GM19467 (cell line): ENCODE data around the gene TBCD.
"Not testable (repeated sequence)": the region's sequence is repeated elsewhere in the genome, so short reads cannot be mapped to it uniquely, and the experiment has no call there.

Source experiments
- ATAC-seq: cut with Tn5 transposase; IDR thresholded peaks from one replicate; pipeline ENCODE4 v1.9.1; 2021; ENCODE audit warnings: mild to moderate bottlenecking, moderate library complexity; ENCODE audit not compliant: unreplicated experiment

The TBCD gene

DNA sequence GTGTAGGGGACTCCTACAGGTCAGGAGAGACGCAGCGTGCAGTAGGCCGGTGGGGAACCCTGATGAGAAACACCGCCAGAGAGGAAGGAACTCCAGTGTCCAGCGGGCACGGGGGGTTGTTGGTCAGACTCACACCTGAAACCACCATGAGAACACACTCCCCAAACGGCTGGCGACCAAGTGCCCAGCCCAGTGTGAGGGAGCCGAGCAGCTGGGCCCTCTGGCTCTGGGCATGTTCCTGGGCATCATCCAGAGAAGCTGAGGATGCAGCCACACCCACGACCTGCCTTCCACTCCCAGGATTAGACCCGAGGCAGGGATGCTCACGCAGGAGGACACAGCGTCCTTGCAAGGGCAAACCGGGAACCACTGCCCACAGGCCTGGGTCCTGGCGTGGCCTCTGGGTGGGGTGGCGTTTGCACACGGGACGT lies 196.2 kb downstream of the TBCD start:
- ATAC-seq = no peak

DNA sequence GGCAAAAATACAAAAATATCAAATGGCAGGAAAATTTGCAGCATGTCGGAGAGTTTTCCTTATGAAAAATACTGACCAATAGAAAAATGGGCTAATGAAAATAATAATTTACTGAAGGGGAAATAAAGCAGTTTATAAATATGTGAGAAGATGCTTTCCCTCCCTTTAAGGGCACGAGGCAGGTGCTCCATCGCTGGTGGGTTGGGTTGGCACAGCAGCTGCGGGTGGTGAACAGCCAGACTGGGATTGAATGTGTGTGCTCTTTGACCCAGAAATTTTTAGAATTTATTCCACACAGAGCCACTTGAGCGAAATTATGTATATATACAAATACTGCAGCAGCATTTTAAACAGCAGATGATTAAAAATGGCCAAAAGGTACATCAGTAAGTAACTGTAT lies 197.1 kb downstream of the TBCD start:
- no peak for ATAC-seq

DNA sequence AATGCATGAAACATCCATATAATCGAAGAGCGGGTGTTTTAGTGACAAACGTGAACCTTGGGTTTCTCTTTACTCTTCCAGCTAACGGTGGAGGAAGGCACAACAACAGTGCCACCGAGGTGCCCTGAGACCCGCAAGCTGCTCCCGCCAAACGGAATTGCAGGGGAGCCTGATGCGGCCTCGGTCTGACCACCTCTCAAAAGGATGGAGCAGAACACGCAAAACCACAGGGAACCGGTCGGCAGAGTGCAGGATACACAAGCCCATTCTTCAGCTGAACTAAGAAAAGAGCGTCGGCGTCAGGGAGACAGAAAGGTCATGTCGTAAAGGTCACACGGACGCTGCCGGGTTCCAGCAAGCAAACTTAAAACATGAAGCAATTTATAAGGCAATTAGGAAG lies 197.5 kb downstream of the TBCD start:
- no peak for ATAC-seq

DNA sequence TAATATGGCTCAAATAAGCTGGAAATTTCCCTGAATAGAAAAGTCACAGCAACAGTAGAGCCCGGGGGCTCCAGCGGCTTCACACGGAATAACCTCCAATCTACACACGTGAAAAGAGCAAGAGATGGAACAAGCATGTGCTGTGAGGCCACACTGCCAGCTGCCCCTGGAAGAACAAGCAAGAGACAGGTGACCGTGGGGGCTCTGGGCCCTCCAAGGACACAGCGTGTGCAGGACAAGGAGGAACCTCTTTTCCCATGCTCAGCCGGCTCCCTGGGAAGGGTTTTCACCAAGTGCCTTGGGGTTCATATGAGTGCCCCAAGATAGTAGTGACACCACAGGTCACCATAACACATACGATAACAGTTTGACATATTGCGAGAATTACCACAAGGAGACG lies 198.1 kb downstream of the TBCD start:
- ATAC-seq = no peak

DNA sequence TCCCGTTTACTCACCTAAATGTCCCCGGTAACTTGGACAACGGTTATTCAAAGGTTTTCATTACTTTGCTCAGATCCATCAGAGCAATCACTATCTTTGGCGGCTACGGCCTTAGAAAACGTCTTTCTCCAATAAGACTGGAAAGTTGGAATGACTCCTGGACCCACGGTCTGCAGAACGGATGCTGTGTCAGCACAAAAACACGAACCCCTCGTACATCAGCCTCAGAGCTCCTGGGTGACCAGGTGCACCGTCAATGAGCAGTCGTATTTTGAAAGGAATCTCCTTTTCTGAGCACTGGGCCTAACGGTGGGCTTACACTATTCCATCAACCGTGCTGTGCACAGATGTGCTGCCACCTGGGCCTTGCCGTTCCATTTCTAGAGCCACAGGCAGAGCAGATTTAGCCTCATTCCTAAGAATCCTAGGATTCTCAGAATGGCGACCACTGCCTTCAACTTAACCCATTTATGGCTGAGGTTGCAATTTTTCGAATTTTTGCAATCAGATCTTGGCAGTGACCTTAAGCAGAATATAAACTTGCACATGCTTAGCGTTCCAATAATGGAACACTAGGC lies 198.7 kb downstream of the TBCD start:
- ATAC-seq = no peak

DNA sequence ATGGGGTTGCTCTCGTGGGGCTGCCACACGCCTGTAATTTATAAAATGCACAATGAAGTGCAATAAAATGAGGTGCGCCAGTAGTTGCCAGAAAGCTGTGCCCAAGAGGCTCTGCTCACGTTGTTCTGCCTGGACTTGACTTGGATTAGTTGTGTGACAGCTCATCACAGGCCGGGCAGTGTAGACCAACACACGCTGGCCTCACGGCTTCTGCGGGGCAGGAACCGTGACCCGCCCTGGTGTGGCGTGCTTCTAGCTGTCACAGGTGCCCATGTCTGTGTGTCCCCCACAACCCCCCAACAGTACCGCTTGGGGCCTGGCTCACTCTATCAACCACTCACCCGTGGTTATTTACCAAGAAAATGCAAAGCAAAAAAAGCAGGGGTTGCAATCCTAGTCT lies 200.2 kb downstream of the TBCD start:
- no peak for ATAC-seq

DNA sequence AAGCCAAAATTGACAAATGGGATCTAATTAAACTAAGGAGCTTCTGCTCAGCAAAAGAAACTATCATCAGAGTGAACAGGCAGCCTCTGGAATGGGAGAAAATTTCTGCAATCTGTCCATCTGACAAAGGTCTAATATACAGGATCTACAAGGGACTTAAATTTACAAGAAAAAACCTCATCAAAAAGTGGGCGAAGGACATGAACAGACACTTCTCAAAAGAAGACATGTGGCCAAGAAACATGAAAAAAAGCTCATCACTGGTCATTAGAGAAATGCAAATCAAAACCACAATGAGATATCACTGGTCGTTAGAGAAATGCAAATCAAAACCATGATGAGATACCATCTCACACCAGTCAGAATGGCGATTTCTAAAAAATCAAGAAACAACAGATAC lies 203.2 kb downstream of the TBCD start:
- not testable (repeated sequence) for ATAC-seq

DNA sequence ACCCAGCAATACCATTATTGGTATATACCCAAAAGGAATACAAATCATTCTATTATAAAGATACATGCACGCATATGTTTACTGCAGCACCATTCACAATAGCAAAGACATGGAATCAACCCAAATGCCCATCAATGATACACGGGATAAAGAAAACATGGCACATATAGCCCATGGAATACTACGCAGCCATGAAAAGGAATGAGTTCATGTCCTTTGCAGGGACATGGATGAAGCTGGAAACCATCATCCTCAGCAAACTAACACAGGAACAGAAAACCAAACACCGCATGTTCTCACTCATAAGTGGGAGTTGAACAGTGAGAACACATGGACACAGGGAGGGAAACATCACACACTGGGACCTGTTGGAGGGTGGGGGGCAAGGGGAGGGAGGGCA lies 203.8 kb downstream of the TBCD start:
- not testable (repeated sequence) for ATAC-seq

DNA sequence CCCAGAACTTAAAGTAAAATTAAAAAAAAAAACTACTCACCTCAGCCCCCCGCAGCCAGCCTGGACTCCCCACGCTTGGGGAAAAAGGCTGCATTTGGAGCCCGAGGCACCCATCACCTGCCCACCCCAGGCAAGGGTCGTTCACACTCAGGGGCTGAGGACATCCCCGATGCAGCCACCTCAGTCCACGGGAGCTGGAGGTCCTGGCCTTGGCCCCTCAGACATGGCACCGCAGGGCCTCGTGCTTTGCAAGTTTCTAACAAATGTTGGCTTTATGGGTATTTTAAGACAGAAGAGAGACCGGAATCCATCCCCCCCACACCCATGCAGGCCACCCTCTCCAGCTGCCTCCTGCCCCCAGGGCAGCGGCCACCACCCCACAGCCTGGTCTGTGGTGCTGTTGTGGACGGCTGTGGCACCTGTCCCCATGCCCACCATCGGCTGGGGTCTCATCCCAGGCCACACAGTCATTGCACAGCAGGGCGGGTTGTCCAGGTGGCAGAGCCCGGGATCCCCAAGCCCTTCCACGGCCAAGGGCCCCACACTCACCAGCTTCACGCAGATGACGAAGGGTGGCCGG lies 204.4 kb downstream of the TBCD start:
- no peak for ATAC-seq

DNA sequence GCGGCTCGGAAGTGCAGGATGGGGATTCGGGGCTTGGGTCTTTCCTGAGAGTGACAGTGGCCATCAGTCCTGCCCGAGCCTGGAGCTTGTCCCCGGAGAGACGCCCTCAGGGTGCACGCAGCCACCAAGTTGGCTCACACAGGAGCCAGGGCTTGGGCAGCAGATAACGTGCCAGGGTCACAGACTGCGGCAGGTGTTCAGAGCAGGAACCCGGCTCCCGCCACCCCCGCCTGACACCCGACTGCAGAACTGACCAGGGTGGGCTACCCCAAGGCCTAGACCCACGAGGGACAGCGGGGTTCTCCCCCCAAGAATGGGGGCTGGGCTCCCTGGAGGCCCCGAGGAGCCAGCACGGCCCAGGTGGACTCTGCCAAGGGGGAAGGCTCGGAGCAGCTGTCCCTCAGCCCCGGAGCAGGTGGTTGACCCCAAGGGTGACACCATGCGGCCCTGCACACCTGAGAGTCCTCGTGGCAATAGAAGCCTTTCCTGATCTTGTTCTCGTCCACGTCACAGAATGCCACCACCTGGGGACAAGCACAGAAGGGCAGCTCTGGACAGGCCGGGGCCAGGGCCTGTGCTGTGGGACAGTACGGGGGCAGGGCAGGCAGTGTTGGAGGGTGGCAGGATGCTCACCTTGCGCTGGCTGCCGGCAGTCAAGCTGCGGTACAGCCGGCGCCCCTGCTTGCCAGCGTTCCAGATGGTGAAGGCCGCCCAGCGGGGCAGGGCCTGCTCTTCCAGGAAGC lies 205.0 kb downstream of the TBCD start:
- no peak for ATAC-seq

DNA sequence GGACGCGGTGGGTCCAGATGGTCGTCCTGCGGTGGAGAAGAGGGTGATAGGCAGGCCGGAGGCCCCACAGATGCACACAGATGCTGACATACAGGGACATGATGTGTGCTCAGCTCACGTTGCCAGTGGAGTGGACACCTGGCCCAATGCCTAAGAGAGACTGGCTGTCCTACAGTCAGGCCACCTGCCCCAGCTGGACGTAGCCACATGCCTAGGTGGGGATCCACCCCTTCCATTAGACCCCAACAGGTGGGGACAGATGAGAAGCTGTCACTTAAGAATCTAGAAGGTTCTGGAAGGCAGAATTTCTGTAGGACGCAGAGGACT lies 205.6 kb downstream of the TBCD start:
- no peak for ATAC-seq

DNA sequence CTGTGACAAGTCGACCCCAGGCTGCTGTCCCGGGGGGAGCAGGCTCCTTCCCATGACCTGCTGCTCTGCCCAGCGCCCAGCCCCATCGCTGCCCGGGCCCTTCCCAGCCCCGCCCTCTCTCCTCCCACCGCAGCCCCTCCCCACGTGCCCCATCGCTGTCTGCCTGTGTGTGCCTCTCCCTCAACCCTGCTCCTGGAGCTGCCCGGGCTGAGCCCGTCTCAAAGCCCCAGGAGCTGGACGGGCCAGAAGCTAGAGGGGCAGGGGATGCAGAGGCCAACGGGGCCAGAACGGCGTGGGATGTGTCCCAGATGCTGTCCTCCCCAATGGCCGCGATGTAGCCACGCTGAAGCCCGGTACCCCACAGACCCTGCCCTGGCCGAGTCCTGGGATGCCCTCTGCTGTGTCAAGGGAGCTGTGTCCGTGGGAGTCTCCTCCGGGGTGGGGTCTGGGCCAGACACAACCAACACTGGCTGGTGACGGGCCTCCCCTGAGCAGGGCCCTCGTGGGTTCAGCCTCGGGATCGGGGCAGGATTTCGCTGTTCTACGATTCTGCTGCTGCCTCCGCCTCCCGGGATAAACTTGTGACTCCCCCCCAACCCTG lies 206.2 kb downstream of the TBCD start:
- no peak for ATAC-seq

DNA sequence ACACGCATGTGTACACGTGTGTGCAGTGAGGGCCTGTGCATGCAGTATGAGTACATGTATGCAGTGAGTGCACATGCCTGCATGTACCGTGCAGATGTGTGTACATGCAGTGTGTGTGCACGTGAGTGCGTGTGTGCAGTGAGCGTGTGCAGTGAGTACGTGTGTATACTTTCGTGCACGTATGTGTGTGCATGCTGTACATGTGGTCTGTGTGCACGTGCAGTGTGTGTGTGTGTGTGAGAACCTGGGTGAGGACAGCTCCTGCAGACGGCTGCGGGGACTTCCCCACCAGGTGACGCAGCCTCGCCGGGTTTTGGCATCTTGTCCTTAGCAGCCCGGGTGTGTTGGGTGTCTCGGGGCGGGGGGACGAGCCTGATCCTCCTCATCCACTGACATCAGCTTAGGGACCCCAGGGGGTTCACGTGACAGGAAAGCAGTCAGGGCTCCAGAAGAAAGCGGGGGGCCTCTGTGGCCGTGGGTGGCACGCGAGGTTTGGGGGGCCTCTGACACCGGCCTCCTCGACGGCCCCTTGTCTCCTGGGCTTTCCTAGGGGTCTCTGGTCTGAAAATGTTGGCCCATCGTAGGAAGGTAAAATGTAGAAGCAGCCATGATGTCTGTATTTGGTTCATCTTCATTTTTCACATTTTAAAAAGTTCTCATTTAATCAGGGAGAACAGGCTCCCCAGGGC lies 207.5 kb downstream of the TBCD start:
- no peak for ATAC-seq

DNA sequence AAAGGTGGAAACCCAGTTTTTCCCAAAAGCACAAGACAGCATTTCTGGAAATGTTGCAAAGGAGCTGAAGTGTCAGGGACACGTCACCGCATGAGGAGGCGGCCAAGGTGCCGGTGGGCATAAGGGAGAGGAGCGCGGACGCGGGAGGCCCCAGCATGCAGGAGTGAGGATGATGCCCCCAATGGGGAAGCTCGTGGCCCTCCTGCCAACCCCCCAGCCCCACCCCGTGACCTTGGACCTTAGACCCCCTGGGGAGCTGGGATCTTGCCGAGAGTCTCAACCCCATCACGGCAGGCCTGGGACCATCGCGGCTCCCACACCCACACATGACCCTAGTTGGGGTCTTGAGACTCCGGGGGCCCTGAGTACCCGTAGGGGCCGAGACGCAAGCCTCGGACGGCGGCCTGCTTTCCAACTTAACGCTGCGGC lies 208.1 kb downstream of the TBCD start:
- ATAC-seq = no peak

DNA sequence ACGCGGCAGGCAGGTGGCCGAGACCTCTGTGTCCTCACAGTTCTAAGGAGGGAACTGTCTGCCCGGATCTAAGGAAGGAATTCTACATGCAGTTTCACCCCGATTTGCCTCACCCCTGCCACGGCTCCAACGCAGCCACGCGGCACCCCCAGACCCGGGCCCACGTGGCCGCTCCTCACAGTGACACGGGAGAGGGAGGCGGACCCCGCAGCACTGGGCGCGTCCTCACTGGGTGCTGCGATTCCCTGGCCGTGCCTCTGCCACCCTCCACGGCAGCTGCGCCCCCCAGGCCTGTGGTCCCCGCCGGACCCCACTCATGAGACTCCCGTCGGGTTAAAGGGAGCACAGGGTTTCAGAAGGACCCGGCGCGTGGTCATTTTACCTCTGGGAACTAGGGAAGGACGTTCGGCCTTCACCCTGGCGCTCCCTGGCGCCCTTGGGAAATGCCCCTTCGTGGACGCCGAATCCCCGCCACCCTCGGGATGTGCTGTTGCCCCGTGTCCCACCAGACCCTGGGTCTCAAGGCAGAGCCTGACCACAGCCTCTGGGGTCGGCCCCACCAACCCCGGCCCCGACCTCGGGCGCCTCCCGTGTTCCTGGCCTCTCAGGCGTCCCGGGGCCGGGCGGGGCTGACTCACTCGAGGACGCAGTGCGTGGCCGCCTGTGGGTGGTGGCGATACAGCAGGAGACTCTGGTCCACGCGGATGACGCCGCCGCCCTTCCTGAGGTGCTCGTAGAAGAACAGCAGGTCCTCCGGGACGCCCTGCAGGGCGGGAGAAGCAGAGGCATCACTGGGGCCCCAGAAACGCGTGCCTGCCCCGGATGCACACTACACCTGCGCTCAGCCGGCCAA lies 208.8 kb downstream of the TBCD start:
- ATAC-seq = no peak

DNA sequence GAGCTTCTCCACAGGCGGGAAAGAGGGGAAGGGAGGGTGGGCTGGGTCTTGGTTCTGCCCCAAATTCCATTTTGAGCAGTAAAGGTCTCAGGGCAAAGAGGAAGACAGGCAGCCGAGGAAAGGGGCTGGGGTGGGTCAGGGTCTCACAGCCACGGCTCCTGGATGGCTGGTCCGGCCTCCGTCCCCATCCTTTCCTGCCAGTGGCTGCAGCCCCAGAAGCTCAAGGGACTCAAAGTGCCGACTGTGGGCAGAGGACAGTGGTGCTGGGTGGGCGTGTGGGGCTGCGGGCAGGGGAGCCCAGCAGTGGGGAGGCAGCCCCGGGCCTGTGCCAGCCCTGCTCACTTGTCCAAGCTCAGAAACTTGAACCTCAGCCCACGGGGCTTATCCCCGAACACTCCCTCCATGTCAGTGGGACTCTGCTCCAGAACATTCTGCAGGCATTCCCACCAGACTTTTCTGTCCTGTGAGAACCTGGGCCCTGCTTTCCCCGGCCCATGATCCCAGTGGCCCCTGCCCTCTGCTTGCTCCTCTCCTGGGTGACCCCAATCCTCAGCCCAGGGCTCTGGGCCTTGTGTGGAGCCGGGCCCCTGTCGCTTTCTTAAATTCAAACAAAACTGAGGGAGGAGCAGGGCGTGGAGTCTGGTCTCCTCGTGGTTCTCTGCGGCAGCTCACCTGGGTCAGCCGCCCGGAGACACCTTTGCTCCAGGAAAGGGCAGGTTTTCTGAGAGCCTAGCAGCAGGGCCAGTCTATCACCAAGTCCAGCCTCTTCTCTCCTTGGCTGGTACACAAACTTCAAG lies 209.7 kb downstream of the TBCD start:
- ATAC-seq = no peak

DNA sequence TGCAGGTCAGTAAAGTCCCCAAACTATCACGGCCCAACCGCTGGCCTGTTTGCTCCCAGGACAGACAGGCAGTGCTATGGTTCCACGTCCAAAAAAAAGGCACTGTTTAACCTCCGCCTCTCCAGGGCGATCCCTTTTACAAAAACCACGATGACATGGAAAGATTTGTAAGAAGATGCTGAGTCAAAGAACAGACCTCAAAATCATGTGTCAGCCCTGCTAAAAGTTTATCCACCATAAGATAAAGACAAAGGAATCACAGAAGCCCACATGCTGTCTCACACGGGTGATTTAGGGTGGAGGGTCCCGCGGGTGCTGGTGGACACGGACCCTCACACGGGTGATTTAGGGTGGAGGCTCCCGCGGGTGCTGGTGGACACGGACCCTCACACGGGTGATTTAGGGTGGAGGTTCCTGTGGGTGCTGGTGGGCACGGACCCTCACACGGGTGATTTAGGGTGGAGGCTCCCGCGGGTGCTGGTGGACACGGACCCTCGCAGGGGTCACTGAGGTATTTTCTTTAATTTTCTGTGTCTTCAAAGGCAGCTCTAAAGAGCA lies 210.4 kb downstream of the TBCD start:
- ATAC-seq = no peak

DNA sequence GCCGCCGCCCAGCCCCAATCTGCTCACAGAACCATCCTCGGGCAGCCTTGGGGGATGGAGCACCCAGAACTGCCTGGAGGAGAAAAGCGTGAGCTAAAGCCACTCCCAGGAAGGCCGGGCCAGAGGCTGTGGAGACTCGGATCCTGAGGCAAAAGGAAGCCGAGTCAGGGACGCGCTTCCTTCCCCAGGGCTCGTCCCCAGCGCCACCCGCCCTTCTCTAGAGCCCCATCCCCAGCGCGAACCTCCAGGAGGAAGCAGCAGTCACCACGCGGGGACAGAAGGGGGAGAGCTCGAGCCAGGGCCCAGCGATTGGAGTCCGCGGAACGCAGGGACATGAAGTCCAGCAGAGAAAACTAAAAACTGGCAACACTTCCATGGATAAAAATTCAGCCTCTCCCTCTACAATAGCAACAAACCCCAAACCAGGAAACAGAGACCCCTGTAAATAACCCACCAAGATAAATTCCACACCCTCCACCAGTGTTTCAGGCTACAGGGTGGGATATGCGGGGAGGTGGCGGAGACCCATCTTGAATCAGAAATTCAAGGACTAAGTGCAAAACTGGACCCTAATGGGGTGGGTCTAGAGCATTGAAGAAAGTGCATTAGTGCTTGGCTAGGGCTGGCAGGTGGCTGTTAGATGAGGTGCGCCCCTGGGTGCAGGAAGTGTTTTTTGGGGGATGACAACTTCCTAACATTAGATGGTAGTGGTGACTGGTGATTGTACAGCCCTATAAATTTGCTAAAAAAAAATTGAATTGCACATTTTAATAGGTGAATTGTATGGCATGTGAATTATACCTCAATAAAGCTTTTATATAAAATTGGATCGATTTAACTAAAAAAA lies 211.5 kb downstream of the TBCD start:
- no peak for ATAC-seq

DNA sequence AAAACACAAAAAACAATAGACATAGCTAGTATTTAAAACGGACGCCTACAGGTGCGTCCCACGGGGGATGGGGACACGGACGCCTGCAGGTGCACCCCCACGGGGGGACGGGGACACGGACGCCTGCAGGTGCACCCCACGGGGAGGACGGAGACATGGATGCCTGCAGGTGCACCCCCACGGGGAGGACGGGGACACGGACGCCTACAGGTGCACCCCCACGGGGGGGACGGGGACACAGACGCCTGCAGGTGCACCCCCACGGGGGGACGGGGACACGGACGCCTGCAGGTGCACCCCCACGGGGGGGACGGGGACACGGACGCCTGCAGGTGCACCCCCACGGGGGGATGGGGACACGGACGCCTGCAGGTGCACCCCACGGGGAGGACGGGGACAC lies 212.6 kb downstream of the TBCD start:
- not testable (repeated sequence) for ATAC-seq
